NB4 (cell line): Measurements from ENCODE around the gene C9orf43.

Experiments used
- CTCF ChIP-seq: IDR thresholded peaks from one replicate; pipeline ENCODE4 v1.5.1; 2012; ENCODE audit warnings: low read depth, low read length
- POLR2A ChIP-seq: IDR thresholded peaks from 2 replicates; pipeline ENCODE4 v1.6.1; 2011; ENCODE audit warnings: mild to moderate bottlenecking; ENCODE audit not compliant: insufficient read length; ENCODE audit errors: extremely low read depth

GRCh38 chr9:113417370-113417769 is 6.8 kb downstream of the C9orf43 start:
- TF ChIP-seq CTCF, result peak; percentile 6
- TF ChIP-seq POLR2A, result no peak
